HTERT RPE-1 (cell line): ENCODE data around the gene TXNRD3.
"Not testable (repeated sequence)": the region's sequence is repeated elsewhere in the genome, so short reads cannot be mapped to it uniquely, and the experiment has no call there.

Experiments used
- in situ Hi-C: fragments of 300-500 bp; cut with MboI; formaldehyde crosslinking; loops from 4 replicates; pipeline ENCODE4 v1.14.3; 2020; ENCODE audit warnings: low sequenced_read_pairs

TXNRD3 gene

GRCh38 chr3:126655887-126656286, 963 bp upstream of the TXNRD3 start:
- in situ Hi-C loops = no loop called here

DNA sequence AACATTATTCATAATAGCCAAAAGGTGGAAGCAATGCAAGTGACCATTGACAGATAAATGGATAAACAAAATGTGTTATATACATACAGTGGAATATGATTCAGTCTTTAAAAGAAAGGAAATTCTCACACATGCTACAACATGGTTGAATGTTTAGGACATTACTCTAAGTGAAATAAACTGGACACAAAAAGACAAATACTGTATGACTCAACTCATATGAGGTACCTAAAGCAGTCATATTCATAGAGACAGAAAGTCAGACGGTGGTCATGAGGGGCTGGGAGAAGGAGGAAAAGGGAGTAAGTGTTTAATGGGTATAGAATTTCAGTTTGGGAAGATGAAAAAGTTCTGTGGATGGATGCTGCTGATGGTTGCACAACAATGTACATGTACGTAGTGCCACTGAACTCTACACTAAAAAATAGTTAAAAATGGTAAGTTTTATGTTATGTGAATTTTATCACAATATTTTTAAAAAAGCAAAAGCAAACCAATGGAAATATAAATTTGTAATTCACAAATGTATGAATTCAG, 5.3 kb downstream of the TXNRD3 start:
- in situ Hi-C loops = no loop called here

DNA sequence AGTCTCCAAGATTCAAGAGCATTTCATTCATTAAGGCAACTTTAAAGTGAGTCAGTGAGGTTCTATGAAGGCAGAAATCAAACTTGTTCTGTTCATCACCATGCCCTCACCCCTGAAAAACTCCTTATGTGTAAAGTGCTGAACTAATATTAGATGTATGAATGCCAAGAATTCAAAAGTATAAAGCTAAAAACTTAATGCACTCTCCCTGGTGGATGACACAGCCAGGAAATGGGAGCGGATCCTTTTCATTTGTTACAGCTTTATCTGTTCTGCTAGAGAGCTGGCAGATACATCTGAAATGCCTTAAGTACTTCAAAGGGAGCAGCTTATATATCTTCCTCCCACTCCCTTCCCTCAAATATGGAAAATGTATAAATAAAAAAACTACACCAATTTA, 8.2 kb downstream of the TXNRD3 start:
- in situ Hi-C loops = no loop called here

- in situ Hi-C loops = no loop called here
These were observed 10.3 kb downstream of the TXNRD3 start for GRCh38 chr3:126644615-126645014.

- in situ Hi-C loops = no loop called here
These were observed 16.1 kb downstream of the TXNRD3 start for GRCh38 chr3:126638790-126639189.

DNA sequence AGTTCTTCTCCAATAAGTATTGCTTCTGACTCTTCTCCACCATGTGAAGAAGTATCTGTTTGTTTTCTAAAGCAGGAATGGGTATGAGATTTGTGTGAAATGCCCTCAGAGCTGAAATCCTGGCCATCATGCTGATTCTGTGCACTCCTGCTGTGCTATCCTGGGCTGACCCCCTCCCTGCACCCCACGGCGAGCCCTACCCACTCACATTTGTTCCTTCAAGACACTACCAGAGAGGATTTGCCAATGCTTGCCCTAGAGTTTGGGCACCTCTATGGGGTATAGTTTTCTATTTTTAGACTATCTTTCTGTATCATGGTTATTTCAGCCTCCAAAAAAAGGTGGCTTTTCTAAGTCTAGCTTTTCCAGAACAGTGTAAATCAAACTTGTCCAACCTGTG, 18.5 kb downstream of the TXNRD3 start:
- in situ Hi-C loops = no loop called here

DNA sequence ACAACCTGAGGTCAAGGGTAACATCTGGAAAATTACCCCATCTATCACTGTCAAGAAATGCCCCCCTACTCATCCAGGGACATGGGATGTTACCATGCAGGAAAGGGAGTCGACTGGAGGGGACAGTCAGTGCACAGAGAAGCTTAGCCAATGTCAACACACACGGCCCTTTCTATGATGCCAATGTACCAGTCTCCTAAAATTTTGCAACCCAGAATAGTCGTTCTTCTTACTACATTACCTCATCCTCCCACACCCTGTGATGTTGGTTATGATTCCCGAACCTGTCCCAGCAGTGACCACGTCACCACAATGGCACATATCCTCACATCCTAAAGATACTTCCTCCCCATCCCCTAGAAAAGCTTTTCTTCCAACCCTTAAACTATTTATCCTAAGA, 20.1 kb downstream of the TXNRD3 start:
- in situ Hi-C loops = no loop called here

- in situ Hi-C loops = no loop called here
These were observed 24.9 kb downstream of the TXNRD3 start for GRCh38 chr3:126630020-126630419.

DNA sequence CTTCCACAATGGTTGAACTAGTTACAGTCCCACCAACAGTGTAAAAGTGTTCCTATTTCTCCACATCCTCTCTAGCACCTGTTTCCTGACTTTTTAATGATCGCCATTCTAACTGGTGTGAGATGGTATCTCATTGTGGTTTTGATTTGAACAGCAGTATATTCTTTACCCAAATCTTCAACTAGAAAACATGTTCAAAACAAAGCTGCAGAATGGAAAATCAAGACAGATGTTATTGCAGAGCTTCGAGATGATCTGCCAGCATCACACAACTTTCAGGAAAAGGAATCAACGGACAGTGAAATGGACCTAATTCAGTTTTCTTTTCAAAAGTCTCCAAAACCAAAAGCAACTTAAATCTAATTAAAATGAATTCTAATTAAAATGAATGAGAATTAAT, 29.2 kb downstream of the TXNRD3 start:
- in situ Hi-C loops = not testable (repeated sequence)

GRCh38 chr3:126622694-126623093, 32.2 kb downstream of the TXNRD3 start:
- in situ Hi-C loops = no loop called here

DNA sequence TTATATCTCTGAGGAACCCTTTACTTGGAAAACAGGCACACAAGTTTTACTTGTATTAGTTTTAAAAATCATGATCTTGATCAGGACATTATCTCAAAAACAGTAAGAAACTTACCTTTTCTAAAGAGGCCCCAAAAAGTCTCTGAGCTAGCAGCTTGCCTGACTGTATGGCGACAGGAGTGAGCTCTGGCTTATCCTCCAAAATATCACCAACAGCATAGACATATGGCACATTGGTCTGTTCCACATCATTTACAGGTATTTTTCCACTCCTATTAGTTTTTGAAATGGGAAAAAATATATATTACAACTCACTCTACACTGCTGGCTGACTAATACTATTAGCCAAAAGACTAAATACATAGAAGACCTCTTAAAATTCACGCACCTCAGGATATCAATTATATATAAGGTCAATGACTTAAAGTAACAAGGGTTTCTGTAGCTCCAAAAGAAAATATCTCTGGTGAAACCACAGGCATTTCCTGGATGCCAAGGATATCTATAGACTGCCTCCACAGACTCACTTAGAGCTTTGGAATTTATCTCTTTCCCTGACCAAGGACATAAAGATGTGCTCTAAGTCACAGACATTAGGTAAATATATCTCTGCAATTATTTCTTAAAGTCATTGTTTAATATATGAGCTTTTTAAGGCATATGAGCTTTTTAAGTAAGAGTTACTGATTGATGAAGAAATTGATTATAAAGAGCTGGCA, 33.1 kb downstream of the TXNRD3 start:
- in situ Hi-C loops = no loop called here

DNA sequence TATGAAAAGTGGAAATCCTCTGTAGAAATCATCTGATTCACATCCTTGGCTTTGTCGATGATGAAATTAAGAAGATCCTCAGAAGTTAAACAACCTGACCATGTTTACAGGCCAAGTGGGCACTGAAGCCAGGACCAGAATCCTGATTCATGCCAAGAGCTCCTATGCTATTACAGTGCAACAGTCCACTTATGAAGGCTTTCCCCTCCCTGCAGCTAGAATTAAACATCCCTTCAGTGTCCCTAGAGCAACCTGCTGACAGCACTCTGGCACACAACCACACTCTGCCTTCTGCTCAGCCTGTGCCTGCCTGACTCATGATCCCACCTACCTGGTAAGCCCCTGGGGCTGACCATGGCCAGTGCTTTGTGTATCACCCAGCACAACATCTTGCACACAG, 33.8 kb downstream of the TXNRD3 start:
- in situ Hi-C loops = no loop called here

GRCh38 chr3:126620738-126621137, 34.2 kb downstream of the TXNRD3 start:
- in situ Hi-C loops = no loop called here

GRCh38 chr3:126618760-126619159, 36.2 kb downstream of the TXNRD3 start:
- in situ Hi-C loops = no loop called here

GRCh38 chr3:126618021-126618420, 36.9 kb downstream of the TXNRD3 start:
- in situ Hi-C loops = no loop called here

- in situ Hi-C loops = no loop called here
These were observed 37.4 kb downstream of the TXNRD3 start for GRCh38 chr3:126617571-126617970.

DNA sequence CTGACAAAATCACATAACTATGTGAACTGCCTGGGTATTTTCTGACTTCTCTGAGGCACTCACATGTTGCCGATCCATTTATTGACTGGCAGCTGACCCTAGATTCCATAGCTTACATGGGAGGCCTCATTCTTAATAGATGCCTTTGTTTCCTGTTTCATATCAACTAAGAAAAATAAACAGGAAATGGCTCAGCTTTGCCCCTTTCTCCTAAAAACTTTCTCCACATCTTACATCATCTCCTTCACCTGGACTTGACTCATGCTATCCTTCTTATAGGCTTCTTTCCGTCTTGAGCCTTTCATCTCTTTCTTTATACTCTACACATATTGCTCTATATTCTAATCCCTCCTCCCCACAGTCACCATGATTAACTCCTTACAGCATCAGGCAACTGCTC, 38.0 kb downstream of the TXNRD3 start:
- in situ Hi-C loops = no loop called here

- in situ Hi-C loops = no loop called here
These were observed 41.3 kb downstream of the TXNRD3 start for GRCh38 chr3:126613479-126614188.

GRCh38 chr3:126612479-126613205, 42.3 kb downstream of the TXNRD3 start:
- in situ Hi-C loops = no loop called here

DNA sequence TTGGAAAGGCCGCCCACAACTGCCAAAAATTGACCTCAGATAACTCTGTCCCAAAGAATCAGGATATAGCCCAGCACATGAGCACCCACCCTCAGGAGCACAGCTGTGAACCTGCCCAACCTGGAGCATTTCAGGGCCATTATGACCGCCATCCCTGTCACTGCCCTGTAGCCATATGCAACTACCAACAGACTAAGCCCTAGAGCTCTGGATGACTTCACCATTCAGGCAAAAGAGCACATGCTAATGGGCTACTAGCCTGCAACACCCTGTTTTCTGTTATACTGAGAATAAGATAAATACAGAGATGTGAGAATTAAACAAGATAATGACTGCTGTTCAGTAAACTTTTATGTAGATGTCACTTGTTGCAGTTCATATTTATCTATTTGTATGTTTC, 45.0 kb downstream of the TXNRD3 start:
- in situ Hi-C loops = no loop called here

DNA sequence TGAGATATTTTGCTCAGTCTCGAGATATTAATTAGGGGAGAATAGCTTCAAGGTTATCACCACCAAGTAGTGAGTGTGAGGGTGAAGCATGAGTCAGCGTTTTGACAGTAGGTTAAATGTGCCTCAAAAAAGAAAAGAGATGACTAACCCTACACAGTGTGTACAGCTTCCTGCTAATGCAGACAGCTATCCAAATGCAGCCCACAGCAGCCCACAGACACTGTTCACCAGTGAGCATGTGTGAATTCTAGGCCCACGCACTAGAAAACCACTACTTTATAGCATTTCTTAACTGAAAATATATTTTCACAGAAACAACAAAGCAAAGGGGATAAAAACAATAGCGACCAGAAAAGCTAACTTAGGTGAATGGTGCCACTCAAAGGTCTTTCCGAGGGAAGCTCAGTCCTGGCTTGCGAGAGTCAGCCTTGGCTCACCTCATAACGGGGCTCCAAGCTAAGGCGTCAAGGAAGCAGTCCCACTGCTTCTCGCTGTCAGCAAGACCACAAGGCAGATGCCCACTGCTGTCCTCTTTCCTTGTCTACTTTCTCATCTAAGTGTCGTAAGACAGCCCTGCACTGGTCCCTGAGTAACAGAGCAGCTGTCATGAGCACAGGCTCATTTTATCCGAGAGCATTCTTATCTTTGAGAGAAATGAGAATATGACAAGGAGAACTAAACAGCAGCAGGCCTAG, 47.6 kb downstream of the TXNRD3 start:
- in situ Hi-C loops = no loop called here
